Ectodermal cell (in vitro differentiated cells): ENCODE data around the gene RNF125.

Experiments
- H3K27ac ChIP-seq: 2 replicates; pipeline ENCODE4 v1.7.0; 2013; ENCODE audit warnings: mild to moderate bottlenecking, low read depth, low read length; ENCODE audit not compliant: insufficient read depth, poor library complexity, severe bottlenecking
- H3K27me3 ChIP-seq: 2 replicates; pipeline ENCODE4 v1.7.0; 2013; ENCODE audit warnings: mild to moderate bottlenecking, low read length; ENCODE audit not compliant: insufficient read depth, control insufficient read depth, poor library complexity, severe bottlenecking
- H3K36me3 ChIP-seq: one replicate; pipeline ENCODE4 v1.7.0; 2013; ENCODE audit warnings: low read length; ENCODE audit not compliant: control insufficient read depth, insufficient read depth
- H3K4me1 ChIP-seq: one replicate; pipeline ENCODE4 v1.7.0; 2013; ENCODE audit warnings: low read length; ENCODE audit not compliant: control insufficient read depth, insufficient read depth
- H3K4me3 ChIP-seq: 2 replicates; pipeline ENCODE4 v1.7.0; 2013; ENCODE audit warnings: low read depth, low read length, control low read depth; ENCODE audit not compliant: insufficient read depth
- H3K9me3 ChIP-seq: 2 replicates; pipeline ENCODE4 v1.7.0; 2013; ENCODE audit warnings: mild to moderate bottlenecking, low read length, moderate library complexity; ENCODE audit not compliant: control insufficient read depth
- WGBS, 2 experiments: methylation state at CpG; one replicate each; pipeline ENCODE4 v1.1.7; 2013; ENCODE audit warnings: missing lambda C conversion rate in 2 of 2; 5-methylcytosine and 5-hydroxymethylcytosine counted together

Gene RNF125

DNA sequence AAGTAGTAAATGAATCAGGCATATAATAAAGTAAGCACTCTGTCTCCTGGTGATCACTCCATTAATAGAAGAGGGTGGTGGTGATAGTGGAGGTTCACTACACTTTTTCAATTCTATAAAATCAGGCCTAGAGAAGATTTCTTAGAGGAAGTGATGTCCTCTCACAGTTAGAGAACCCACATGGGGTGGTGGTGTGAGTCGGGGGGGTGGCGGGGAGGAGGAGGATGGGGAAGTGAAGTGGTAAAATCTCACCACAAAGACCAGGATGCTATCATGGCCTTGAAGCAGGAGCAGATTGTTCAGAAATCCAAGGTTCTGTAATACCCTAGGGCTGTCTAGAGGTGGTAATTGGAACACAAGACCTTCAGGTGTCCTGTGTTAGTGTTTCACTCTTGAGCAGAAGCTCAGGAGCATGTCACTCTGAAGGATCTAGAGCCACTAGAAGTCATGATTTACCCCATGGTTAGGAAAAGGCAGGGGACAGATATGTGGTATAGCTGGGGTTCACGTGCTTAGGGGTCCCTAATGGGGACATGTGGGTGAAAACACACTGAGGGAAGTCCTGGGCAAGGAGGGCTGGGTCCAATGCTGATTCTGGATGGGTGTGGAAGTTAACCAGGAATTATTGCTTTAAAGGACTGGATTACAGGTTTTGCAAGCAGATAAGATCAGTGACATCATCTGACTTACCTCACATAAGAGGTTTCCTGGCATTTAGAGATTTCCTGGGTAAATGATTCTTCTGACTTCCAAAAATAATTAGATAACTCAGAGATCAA, 31.0 kb downstream of the RNF125 start:
- H3K27ac ChIP-seq = no peak overlapping the region
- H3K9me3 ChIP-seq = no peaks in the 10 kb centered on the region
- H3K36me3 ChIP-seq = no peaks in the 10 kb centered on the region
- no peaks in the 10 kb centered on the region for H3K27me3 ChIP-seq
- WGBS, 2 experiments = 91 to 93% methylated on average over 3 of the region's 3 CpGs
- no peak overlapping the region for H3K4me3 ChIP-seq
- H3K4me1 ChIP-seq = no peaks in the 10 kb centered on the region

GRCh38 chr18:32056613-32057358, 38.2 kb downstream of the RNF125 start:
- Histone ChIP-seq H3K27ac (no peak overlapping the region), H3K4me3 (no peak overlapping the region), H3K36me3 (no peaks in the 10 kb centered on the region), H3K9me3 (no peaks in the 10 kb centered on the region), H3K4me1 (peaks cover 4% of the 10 kb centered on the region), H3K27me3 (no peaks in the 10 kb centered on the region)
- WGBS, 2 experiments = 81 to 96% methylated on average over 2 of the region's 3 CpGs

- H3K4me1 ChIP-seq = peaks cover 4% of the 10 kb centered on the region
- H3K36me3 ChIP-seq = no peaks in the 10 kb centered on the region
- 30 to 57% methylated on average over 5 to 7 of the region's 7 CpGs for WGBS, 2 experiments
- no peaks in the 10 kb centered on the region for H3K9me3 ChIP-seq
- H3K27ac ChIP-seq = no peak overlapping the region
- no peak overlapping the region for H3K4me3 ChIP-seq
- H3K27me3 ChIP-seq = no peaks in the 10 kb centered on the region
These were observed 39.1 kb downstream of the RNF125 start for GRCh38 chr18:32057624-32058165.

DNA sequence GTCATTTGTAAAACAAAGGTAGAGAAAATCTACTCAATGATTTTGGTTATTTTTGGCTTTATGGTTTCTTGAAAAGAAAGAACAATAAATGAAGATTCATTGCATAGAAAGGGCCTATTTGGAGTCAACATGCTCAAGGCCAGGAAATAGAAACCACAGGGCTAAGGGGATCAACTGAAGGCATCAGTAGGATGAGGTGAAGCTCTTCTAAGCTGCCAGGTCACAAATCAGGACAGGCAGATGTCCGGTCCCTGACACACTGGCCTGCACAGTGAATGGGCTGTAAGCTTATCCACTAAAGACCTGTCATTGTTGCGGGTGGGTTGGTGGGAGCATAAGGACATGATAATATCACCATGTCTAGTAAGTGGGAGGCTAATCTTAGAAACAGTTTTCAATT, 41.4 kb downstream of the RNF125 start:
- Histone ChIP-seq H3K4me3 (no peak overlapping the region), H3K4me1 (peaks cover 4% of the 10 kb centered on the region), H3K27me3 (no peaks in the 10 kb centered on the region), H3K9me3 (no peaks in the 10 kb centered on the region), H3K36me3 (no peaks in the 10 kb centered on the region), H3K27ac (no peak overlapping the region)
- WGBS, 2 experiments = 91 to 95% methylated on average over 2 of the region's 2 CpGs

DNA sequence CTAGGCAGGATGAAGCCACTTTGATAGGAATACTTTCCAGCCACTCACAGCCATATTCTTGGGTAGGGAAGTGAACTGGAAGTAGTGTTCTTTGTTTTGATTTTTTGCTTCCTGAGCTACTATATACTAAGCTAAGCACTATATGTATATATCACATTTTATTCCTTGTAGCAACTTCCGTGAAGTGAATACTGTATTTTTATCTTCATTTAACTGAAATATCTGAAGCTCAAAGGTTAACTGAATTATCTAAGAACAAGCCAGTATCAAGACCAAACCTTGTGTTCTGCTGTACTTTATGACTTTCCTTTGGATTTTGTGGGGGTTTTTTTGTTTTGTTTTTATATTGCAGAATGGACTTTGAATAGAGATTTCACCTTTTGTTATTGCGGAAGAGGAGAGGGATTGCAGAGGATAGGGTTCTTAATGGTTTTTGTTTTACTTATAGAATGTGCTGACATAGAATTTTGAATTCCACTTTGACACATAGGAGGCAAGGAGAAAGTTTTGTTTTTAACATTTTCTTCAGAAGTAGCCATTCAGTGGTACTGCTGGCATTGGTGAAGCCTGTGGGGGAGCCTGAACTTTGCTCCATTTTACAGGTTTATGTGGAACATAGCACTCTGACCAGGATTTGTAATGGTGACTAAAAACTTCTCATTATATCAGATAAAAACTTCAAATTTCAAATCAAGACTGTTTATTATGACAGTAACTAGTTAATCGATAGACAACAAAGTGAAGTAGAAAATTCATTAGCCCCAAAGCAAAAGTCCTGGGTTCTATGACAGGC, 48.9 kb downstream of the RNF125 start:
- Histone ChIP-seq H3K27me3 (no peaks in the 10 kb centered on the region), H3K4me3 (no peak overlapping the region), H3K27ac (no peak overlapping the region), H3K4me1 (no peaks in the 10 kb centered on the region), H3K36me3 (no peaks in the 10 kb centered on the region), H3K9me3 (no peaks in the 10 kb centered on the region)
- 97 to 99% methylated on average over 3 of the region's 3 CpGs for WGBS, 2 experiments

GRCh38 chr18:32072321-32072720, 53.7 kb downstream of the RNF125 start:
- H3K9me3 ChIP-seq = no peaks in the 10 kb centered on the region
- no peaks in the 10 kb centered on the region for H3K27me3 ChIP-seq
- no peaks in the 10 kb centered on the region for H3K4me1 ChIP-seq
- H3K4me3 ChIP-seq = no peak overlapping the region
- no peaks in the 10 kb centered on the region for H3K36me3 ChIP-seq
- 89 to 91% methylated on average over 3 to 4 of the region's 4 CpGs for WGBS, 2 experiments
- no peak overlapping the region for H3K27ac ChIP-seq

DNA sequence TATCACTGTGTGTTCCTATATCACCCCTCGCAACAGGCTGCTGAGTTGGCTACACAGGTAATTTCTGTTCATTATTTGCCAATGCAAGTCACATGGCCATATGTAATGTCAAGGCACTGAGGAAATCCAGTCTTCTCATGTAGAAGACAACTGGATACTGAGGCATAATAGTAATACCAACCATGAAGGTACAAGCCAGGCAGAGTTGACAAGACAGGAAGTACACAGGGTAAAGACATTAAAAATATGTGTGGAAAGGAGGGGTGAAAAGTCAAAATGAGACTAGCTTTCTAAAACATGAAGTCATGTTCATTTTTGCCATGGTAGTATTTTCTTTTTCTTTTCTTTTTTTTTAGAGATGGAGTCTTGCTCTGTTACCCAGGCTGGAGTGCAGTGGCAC, 55.6 kb downstream of the RNF125 start:
- WGBS, 2 experiments = 94 to 97% methylated on average over 1 of the region's 1 CpG
- Histone ChIP-seq H3K9me3 (no peaks in the 10 kb centered on the region), H3K36me3 (no peaks in the 10 kb centered on the region), H3K27me3 (no peaks in the 10 kb centered on the region), H3K27ac (no peak overlapping the region), H3K4me3 (no peak overlapping the region), H3K4me1 (no peaks in the 10 kb centered on the region)

DNA sequence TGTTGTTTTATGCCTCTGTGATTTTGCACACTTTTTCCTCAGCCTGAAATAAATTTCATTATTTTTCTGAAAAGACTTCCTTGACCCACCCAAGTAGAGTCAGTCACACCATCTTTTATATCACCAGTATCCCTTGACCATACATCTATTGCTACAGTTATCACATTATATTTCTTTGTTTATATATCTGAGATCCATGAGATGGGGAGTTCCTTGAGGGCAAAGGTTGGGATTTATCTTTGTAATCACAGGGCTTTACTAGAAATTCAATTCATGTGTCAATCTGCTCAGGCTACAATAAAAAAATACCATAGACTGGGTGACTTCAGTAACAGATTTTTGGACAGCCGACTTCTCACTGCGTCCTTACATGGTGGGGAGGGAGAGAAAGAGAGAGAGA, 60.2 kb downstream of the RNF125 start:
- Histone ChIP-seq H3K4me3 (no peak overlapping the region), H3K36me3 (no peaks in the 10 kb centered on the region), H3K9me3 (no peaks in the 10 kb centered on the region), H3K27me3 (no peaks in the 10 kb centered on the region), H3K4me1 (no peaks in the 10 kb centered on the region), H3K27ac (no peak overlapping the region)
- 100% methylated on average over 2 of the region's 2 CpGs; no CpG with 5 or more reads in 1 of the 2 experiments for WGBS, 2 experiments

- H3K4me1 ChIP-seq = no peaks in the 10 kb centered on the region
- no peaks in the 10 kb centered on the region for H3K9me3 ChIP-seq
- H3K4me3 ChIP-seq = no peak overlapping the region
- WGBS, 2 experiments = 88 to 90% methylated on average over 1 of the region's 1 CpG
- no peak overlapping the region for H3K27ac ChIP-seq
- no peaks in the 10 kb centered on the region for H3K36me3 ChIP-seq
- no peaks in the 10 kb centered on the region for H3K27me3 ChIP-seq
These were observed 63.3 kb downstream of the RNF125 start for GRCh38 chr18:32081881-32082280.

- no peaks in the 10 kb centered on the region for H3K36me3 ChIP-seq
- H3K27me3 ChIP-seq = no peaks in the 10 kb centered on the region
- H3K27ac ChIP-seq = no peak overlapping the region
- no peaks in the 10 kb centered on the region for H3K9me3 ChIP-seq
- 86 to 89% methylated on average over 8 of the region's 8 CpGs for WGBS, 2 experiments
- H3K4me3 ChIP-seq = no peak overlapping the region
- H3K4me1 ChIP-seq = no peaks in the 10 kb centered on the region
These were observed 65.2 kb downstream of the RNF125 start for GRCh38 chr18:32083781-32084180.
